ENCODE data around the gene NCK2. TPM values are rescaled to one million over a fixed set of nuclear protein-coding genes. Genes with fewer than 3 reads are reported as not detected.

NCK2 gene
- total RNA-seq, 1 experiment from 2014 or later, result 49.2 TPM

DNA sequence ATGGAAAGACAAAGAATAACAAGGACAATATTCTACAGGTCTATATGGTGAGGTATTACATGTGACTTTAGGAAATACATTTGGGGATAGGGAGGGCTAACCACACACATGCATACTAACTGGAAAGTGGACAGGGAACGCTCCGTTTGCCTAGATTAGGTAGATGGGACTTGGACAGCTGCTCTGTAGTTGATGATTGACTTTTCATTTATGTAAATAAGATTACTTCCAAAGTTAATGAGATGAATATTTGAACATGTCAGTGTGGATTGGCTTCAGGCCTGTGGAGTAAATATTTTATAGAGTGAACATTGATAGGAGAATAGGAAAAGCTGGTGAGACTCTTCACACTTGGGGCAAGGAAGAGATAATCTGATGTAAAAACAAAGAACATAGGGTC is 142.0 kb downstream of the NCK2 start:
- Histone ChIP-seq H4K20me1 (ENCODE audit: control insufficient read depth, insufficient read depth, insufficient read length) (peaks cover 3% of the 10 kb centered on the region), H2BK12ac (ENCODE audit: insufficient read length, low read depth, low read length) (no peak overlapping the region), H4K5ac (ENCODE audit: insufficient read length, low read depth, low read length) (no peak overlapping the region), H2AFZ (ENCODE audit: low read length) (no peak overlapping the region), H3T11ph (ENCODE audit: low read length) (no peak overlapping the region), H3K9ac (ENCODE audit: extremely low read depth, insufficient read length, low read length) (no peak overlapping the region), H2BK120ac (ENCODE audit: low read depth, low read length, poor library complexity, severe bottlenecking) (no peak overlapping the region), H3K14ac (ENCODE audit: insufficient read depth, low read length) (no peak overlapping the region), H3K56ac (ENCODE audit: insufficient read length, low read depth, low read length) (no peak overlapping the region), H3K79me2 (ENCODE audit: insufficient read depth, low read length) (peaks cover 6% of the 10 kb centered on the region; the same call in 1 of the 2 replicates), H2BK20ac (ENCODE audit: low read depth, low read length, poor library complexity, severe bottlenecking) (no peak overlapping the region), H4K91ac (ENCODE audit: insufficient read length, low read depth, low read length) (no peak overlapping the region), H3K4me1 (ENCODE audit: insufficient read depth, low read length) (no peaks in the 10 kb centered on the region), H3K79me1 (ENCODE audit: insufficient read depth, low read depth, low read length, poor library complexity, severe bottlenecking) (no peaks in the 10 kb centered on the region), H2BK5ac (ENCODE audit: insufficient read length, low read length) (no peak overlapping the region), H3K9me3 (ENCODE audit: control insufficient read depth, low read depth, low read length) (peaks cover 9% of the 10 kb centered on the region), H3K23me2 (ENCODE audit: insufficient read length, low read depth, low read length, poor library complexity, severe bottlenecking) (no peaks in the 10 kb centered on the region), H3K23ac (ENCODE audit: insufficient read length, low read depth, low read length) (no peak overlapping the region), H2BK15ac (ENCODE audit: low read depth, low read length) (no peak overlapping the region), H3K27me3 (ENCODE audit: insufficient read depth, low read length) (no peaks in the 10 kb centered on the region), H3K18ac (ENCODE audit: insufficient read length, low read depth, low read length) (no peak overlapping the region), H4K8ac (replicated peaks; ENCODE audit: insufficient read length, low read depth, low read length) (no peak overlapping the region), H2AK5ac (ENCODE audit: insufficient read length, low read length) (no peak overlapping the region), H3K27ac (ENCODE audit: insufficient read length, low read depth, low read length) (no peak overlapping the region), H3K4ac (ENCODE audit: low read depth, low read length) (no peak overlapping the region), H3K4me2 (ENCODE audit: insufficient read depth, insufficient read length, low read length) (no peak overlapping the region)
- WGBS (ENCODE audit: extremely low coverage, insufficient read length, low lambda C conversion rate), result no CpG with 5 or more reads among the region's 2 CpGs
- H3K27me3 Mint-ChIP-seq (ENCODE audit: low read depth), result no peaks in the 10 kb centered on the region
- TF ChIP-seq, protein P1, sequence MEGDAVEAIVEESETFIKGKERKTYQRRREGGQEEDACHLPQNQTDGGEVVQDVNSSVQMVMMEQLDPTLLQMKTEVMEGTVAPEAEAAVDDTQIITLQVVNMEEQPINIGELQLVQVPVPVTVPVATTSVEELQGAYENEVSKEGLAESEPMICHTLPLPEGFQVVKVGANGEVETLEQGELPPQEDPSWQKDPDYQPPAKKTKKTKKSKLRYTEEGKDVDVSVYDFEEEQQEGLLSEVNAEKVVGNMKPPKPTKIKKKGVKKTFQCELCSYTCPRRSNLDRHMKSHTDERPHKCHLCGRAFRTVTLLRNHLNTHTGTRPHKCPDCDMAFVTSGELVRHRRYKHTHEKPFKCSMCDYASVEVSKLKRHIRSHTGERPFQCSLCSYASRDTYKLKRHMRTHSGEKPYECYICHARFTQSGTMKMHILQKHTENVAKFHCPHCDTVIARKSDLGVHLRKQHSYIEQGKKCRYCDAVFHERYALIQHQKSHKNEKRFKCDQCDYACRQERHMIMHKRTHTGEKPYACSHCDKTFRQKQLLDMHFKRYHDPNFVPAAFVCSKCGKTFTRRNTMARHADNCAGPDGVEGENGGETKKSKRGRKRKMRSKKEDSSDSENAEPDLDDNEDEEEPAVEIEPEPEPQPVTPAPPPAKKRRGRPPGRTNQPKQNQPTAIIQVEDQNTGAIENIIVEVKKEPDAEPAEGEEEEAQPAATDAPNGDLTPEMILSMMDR (conservative IDR thresholded peaks at IDR 0.05), result no peak
- H3K36me3 Mint-ChIP-seq (ENCODE audit: insufficient read depth in 1 of 3, low read depth in 3 of 3), result peaks cover 16 to 39% (median 16%) of the 10 kb centered on the region in 3 experiments
- DNase-seq, result no peak
- peaks cover 31 to 35% of the 10 kb centered on the region in 2 experiments for H3K4me1 Mint-ChIP-seq
- H3K9me3 Mint-ChIP-seq, result peaks cover 9 to 10% of the 10 kb centered on the region in 2 experiments
- H3K4me3 Mint-ChIP-seq, result no peak overlapping the region
- H3K27ac Mint-ChIP-seq, result no peak overlapping the region
